Natural killer cell treated with Interleukin-12 subunit alpha and Interleukin-12 subunit beta and Interleukin-15 and Interleukin-18, amount 100 ng/mL, for 72 hours (primary cell): ENCODE measurements around the gene PNPLA8. TPM values are rescaled to one million over a fixed set of nuclear protein-coding genes. Genes with fewer than 3 reads are reported as not detected.
"Not testable (repeated sequence)": the region's sequence is repeated elsewhere in the genome, so short reads cannot be mapped to it uniquely, and the experiment has no call there.

ENCODE experiments used
- ATAC-seq, 2 donors: fragments of 150-1000 bp; cut with Tn5 transposase in 1 of 2; sonication (Bioruptor Pico), chemical (Tn5 transposase) in 1 of 2; 2 replicates each; pipeline ENCODE4 v1.10.0; 2021
- DNase-seq: peaks from one replicate; pipeline ENCODE4 v3.0.0; 2022; ENCODE audit warnings: low spot score
- H3K27ac Mint-ChIP-seq, 2 donors: 1 replicate in 1 of 2; 2 replicates in 1 of 2; pipeline ENCODE4 v1.8.0; 2022; ENCODE audit warnings: mixed read lengths in 2 of 2, mild to moderate bottlenecking in 1 of 2, moderate library complexity in 1 of 2
- H3K27me3 Mint-ChIP-seq, 2 donors: 1 replicate in 1 of 2; 2 replicates in 1 of 2; pipeline ENCODE4 v1.8.0; 2022; ENCODE audit warnings: mixed read lengths in 2 of 2
- H3K36me3 Mint-ChIP-seq: one replicate; pipeline ENCODE4 v1.8.0; 2022; ENCODE audit warnings: mixed read lengths
- H3K4me1 Mint-ChIP-seq, 2 donors: 1 replicate in 1 of 2; 2 replicates in 1 of 2; pipeline ENCODE4 v1.8.0; 2022; ENCODE audit warnings: low read depth in 2 of 2, mixed read lengths in 2 of 2, mild to moderate bottlenecking in 1 of 2
- H3K4me3 Mint-ChIP-seq: one replicate; pipeline ENCODE4 v1.8.0; 2022; ENCODE audit warnings: mixed read lengths
- H3K9me3 Mint-ChIP-seq: 2 replicates; pipeline ENCODE4 v1.8.0; 2022; ENCODE audit warnings: mixed read lengths
- total RNA-seq, 2 donors: library from RNA; stranded (reverse); gene quantifications; one replicate each; pipeline ENCODE4 v1.2.3, GENCODE V29; 2022

Gene PNPLA8
- total RNA-seq, 2 donors from 2014 or later: 16.3 to 23.6 TPM

DNA sequence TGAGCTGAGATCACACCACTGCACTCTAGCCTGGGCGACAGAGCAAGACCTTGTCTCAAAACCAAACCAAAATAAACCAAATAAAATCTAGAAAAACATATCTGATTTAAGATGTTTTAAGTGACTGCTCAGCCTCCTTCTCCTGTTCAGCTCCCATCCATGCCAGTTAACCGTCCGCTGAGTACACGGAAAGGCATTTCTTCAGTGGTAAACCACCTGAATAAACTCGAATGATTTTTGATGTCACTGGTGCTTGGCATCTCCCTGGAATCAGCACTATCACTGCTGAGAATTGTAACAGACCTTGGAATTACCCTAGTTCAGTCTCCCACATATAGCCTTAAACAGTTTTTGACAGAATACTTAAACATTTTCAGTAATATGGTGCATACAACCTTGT is 45.6 kb downstream of the PNPLA8 start:
- Mint-ChIP-seq H3K9me3 (no peaks in the 10 kb centered on the region), H3K4me3 (no peak overlapping the region), H3K4me1 (no peaks in the 10 kb centered on the region), H3K27ac (no peak overlapping the region), H3K27me3 (no peaks in the 10 kb centered on the region), H3K36me3 (peaks cover 9% of the 10 kb centered on the region)
- ATAC-seq (no peak), DNase-seq (no peak)

DNA sequence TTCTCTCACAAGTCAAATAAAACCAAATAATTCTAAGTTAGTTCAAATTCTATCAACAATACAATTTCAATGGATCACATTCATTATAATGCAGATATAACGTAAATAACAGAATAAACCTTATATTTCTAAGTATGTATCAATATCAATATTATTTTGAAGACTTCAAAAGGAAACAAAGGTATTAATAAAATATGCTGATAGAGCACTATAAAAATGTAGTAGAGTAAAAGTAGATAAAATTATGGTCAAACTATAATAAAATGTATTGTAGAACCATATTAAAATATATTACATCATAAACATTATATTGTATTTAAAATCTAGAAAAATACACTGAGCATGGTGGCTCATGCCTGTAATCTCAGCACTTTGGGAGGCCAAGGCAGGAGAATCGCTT is 46.2 kb downstream of the PNPLA8 start:
- Mint-ChIP-seq H3K4me1 (no peaks in the 10 kb centered on the region), H3K36me3 (peaks cover 9% of the 10 kb centered on the region), H3K27ac (no peak overlapping the region), H3K27me3 (no peaks in the 10 kb centered on the region), H3K9me3 (no peaks in the 10 kb centered on the region), H3K4me3 (no peak overlapping the region)
- DNase-seq: no peak
- ATAC-seq: no peak

DNA sequence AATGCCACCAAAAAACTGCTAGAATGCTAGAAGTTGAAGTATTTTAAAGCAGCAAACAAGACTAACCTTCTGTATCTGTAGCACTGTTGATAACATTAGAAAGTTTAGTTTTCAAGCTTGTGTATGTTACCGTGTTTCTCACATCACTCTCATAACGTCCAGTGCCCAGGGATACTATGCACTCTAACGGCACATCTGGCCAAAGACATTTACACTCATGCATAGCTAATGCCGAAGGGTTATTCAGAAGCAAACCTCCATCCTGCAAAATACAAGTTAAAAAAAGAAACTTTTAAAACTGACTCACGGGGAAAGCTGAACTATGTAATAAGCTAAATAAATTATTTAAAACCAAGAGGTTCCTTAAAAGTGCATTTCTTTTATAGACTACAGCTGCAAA is 46.8 kb downstream of the PNPLA8 start:
- H3K9me3 Mint-ChIP-seq: no peaks in the 10 kb centered on the region
- H3K27ac Mint-ChIP-seq: no peak overlapping the region
- H3K36me3 Mint-ChIP-seq: peaks cover 5% of the 10 kb centered on the region
- ATAC-seq (no peak), DNase-seq (no peak)
- H3K27me3 Mint-ChIP-seq: no peaks in the 10 kb centered on the region
- H3K4me3 Mint-ChIP-seq: no peak overlapping the region
- no peaks in the 10 kb centered on the region for H3K4me1 Mint-ChIP-seq

DNA sequence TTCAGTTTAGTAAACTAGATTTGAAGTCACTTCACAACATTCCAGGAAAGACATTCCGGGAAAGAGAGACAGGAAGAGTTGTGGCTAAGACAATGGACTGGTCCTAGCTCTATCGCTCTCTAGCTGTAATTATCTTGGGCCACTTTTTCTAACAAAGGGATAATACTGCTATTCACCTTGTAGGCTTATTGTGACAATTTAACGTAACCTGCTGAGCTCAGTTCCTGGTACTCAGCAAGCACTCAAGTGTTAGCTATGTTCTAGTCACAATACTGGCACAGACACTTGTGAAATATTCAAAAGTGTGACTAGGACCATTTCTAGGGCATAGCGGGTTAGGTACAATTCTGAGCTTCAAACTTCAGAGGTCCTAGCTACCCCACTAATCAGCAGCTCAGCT is 57.7 kb downstream of the PNPLA8 start:
- Mint-ChIP-seq H3K4me1 (no peaks in the 10 kb centered on the region), H3K4me3 (no peak overlapping the region), H3K9me3 (no peaks in the 10 kb centered on the region), H3K27ac (no peak overlapping the region), H3K27me3 (no peaks in the 10 kb centered on the region), H3K36me3 (no peaks in the 10 kb centered on the region)
- DNase-seq (no peak), ATAC-seq (no peak)

DNA sequence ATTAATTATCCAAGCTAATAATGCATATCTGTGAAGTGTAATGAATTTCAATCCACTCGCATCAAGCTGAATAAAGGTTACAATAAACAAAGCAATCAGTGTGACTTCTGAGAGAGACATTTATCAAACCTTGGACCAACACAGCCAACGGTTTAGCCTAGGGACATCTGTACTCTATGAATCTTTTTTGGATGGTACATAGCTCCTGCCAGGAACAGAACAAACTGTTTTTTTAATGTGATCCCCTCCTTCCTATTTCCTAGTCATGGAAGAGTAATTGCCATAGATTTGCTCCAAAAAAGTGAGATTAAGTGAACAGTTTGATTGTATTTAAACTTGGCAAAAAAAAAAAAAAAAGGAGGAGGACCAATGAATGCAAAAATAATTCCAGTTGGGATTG is 58.5 kb downstream of the PNPLA8 start:
- H3K4me3 Mint-ChIP-seq: no peak overlapping the region
- no peaks in the 10 kb centered on the region for H3K9me3 Mint-ChIP-seq
- no peaks in the 10 kb centered on the region for H3K36me3 Mint-ChIP-seq
- no peaks in the 10 kb centered on the region for H3K27me3 Mint-ChIP-seq
- ATAC-seq (no peak), DNase-seq (no peak)
- no peak overlapping the region for H3K27ac Mint-ChIP-seq
- no peaks in the 10 kb centered on the region for H3K4me1 Mint-ChIP-seq

DNA sequence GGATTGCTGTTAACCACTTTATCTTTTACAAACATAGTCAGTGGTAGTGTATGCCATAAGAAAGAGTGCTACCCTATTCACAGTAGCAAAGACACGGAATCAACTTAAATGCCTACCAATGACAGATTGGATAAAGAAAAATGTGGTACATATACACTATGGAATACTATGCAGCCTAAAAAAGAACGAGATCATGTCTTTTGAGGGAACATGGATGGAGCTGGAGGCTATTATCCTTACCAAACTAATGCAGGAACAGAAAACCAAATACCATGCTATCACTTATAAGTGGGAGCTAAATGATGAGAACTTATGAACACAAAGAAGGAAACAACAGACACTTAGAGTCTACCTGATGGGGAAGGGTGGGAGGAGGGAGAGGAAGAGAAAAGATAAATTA is 59.6 kb downstream of the PNPLA8 start:
- H3K27ac Mint-ChIP-seq, DNase-seq, H3K9me3 Mint-ChIP-seq, H3K27me3 Mint-ChIP-seq, H3K4me1 Mint-ChIP-seq, H3K36me3 Mint-ChIP-seq, ATAC-seq, H3K4me3 Mint-ChIP-seq: not testable (repeated sequence)

DNA sequence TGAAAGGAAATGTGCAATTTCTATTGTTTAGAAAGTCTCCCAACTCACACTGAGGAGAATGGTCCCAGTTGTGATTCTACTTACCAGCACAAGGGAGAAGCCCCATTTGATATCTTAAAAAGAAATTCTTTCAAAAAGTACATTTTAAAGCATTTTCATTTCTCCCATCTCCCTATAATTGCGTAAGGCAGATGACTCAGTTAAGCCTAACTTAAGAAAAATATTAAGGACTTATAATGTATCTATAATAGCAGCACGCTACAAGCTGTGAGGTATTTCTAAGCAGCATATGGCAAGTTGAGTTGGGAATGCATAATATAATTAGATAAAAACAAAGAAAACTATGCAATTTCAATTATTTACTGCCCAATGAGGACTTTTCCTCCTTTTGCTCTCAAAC is 61.2 kb downstream of the PNPLA8 start:
- DNase-seq (no peak), ATAC-seq (no peak)
- H3K9me3 Mint-ChIP-seq: no peaks in the 10 kb centered on the region
- peaks cover 10 to 15% of the 10 kb centered on the region in 2 donors for H3K27me3 Mint-ChIP-seq
- H3K4me1 Mint-ChIP-seq: no peaks in the 10 kb centered on the region
- no peaks in the 10 kb centered on the region for H3K36me3 Mint-ChIP-seq
- H3K4me3 Mint-ChIP-seq: no peak overlapping the region
- no peak overlapping the region for H3K27ac Mint-ChIP-seq

DNA sequence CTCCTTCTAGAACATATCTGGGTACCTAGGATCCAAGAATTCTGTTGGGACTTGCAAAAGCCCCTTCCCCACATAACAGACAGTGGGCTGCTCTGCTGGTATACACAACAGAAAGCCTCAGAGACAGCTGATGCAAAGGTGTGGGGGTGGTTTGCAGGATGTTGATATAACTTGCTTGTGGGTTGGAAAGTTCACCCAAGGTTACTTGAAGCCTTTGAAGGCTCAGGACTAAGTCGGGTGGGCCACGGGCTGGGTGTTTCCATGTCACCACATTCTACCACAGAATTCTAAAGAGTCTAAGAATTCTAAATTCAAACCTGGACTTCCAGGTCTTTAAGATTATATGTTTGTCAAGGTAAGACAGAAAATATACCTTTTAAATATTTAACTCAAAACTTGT is 62.3 kb downstream of the PNPLA8 start:
- no peak for ATAC-seq

DNA sequence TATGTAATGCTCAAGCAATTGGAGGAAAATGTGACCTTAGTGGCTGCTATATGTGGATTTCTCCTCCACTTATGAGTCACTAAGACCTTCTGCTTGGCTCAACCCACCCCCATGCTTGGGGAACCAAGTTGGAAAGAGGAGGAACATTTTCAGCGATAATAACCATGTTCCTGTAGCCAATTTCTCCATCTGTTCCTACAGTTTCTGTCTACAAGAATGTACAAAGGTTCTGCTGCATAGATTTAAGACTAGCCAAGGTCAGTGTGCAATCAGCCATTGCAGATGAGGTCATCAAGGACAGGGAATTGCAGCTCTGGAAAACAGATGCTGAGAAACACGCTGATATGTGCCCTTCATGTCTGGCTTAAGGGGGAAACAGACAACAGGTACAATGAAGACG is 64.1 kb downstream of the PNPLA8 start:
- Mint-ChIP-seq H3K27ac (no peak overlapping the region), H3K4me3 (no peak overlapping the region), H3K4me1 (peaks cover 2 to 6% of the 10 kb centered on the region in 2 donors), H3K27me3 (peaks cover 28 to 44% of the 10 kb centered on the region in 2 donors), H3K36me3 (peaks cover 11% of the 10 kb centered on the region), H3K9me3 (no peaks in the 10 kb centered on the region)
- ATAC-seq (no peak), DNase-seq (no peak)

More for the DNA sequence above, 62.3 kb downstream of the PNPLA8 start:
- H3K4me3 Mint-ChIP-seq: no peak overlapping the region
- H3K9me3 Mint-ChIP-seq: no peaks in the 10 kb centered on the region
- no peaks in the 10 kb centered on the region for H3K36me3 Mint-ChIP-seq
- no peaks in the 10 kb centered on the region for H3K4me1 Mint-ChIP-seq
- peaks cover 15 to 26% of the 10 kb centered on the region in 2 donors for H3K27me3 Mint-ChIP-seq
- no peak for DNase-seq
- no peak overlapping the region for H3K27ac Mint-ChIP-seq

DNA sequence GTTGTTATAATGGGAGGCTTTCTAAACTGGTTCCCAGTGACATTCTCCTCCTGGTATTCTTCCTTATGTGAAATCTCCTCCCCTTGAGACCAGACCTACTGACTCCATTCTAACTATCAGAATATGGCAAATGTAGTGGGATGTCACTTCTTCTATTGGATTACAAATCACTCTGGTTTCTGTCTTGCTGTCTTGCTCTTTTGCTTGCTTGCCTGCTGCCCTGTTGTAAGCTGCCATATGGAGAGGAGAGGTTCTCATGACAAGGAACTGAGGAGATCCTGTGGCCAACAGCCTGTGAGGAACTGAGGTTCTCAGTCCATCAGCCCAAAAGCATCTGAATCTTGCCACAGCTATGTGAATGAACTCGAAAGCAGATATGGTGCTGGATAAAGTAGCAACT is 65.0 kb downstream of the PNPLA8 start:
- H3K9me3 Mint-ChIP-seq: no peaks in the 10 kb centered on the region
- H3K27ac Mint-ChIP-seq: no peak overlapping the region
- H3K4me1 Mint-ChIP-seq: peaks cover 2 to 6% of the 10 kb centered on the region in 2 donors
- H3K36me3 Mint-ChIP-seq: peaks cover 11% of the 10 kb centered on the region
- ATAC-seq: no peak
- DNase-seq: no peak
- no peak overlapping the region for H3K4me3 Mint-ChIP-seq
- H3K27me3 Mint-ChIP-seq: peaks cover 28 to 48% of the 10 kb centered on the region in 2 donors

DNA sequence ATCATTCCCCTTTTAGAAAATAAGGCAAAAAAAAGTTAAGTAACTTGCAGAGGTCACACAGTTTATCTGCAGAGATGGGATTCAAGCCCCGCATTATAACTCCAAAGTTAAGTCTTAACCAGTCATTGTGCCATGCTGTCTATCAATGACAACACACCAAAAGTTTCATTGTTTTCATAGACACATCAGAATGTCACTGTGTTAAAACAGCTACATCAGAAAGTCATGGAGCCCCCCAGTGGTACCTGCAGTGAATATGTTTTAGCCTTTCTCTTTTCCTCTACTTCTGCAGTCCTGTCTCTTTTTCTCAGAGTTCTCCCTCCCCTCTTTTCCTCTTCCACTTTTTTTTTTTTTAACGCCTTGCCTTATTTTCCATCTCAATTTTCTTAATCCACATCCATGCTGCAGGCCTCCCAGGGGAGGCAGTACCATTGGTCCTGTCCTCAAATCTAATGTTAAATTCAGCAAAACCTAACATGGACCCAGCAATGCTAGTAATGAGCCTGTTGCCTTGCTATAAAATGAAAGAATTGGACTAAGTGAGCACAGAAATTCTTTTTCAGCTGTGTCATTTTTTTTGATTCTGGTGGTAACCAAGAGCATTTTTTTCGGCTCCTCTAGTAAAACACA is 65.9 kb downstream of the PNPLA8 start:
- DNase-seq (no peak), ATAC-seq (no peak)
- peaks cover 2 to 6% of the 10 kb centered on the region in 2 donors for H3K4me1 Mint-ChIP-seq
- H3K27ac Mint-ChIP-seq: no peak overlapping the region
- H3K9me3 Mint-ChIP-seq: no peaks in the 10 kb centered on the region
- H3K4me3 Mint-ChIP-seq: no peak overlapping the region
- peaks cover 28 to 48% of the 10 kb centered on the region in 2 donors for H3K27me3 Mint-ChIP-seq
- H3K36me3 Mint-ChIP-seq: peaks cover 11% of the 10 kb centered on the region

DNA sequence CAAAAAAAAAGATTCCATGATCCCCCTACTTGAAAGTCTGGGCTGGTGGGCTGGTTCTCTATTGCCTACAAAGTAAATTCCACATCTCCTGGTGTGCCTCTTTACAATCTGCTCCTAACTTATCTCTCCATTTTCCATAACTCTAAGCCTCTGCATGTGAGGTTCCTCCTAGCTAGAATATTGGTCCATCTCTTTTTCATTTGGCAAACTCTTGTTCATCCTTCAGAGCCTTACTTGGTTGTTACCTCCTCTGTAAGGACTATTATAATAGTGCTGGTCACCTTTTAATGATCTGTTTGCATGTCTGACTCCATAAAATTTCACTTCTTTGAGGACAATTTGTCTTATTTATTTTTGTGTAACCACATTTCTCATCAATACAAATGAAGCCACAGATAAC is 68.1 kb downstream of the PNPLA8 start:
- H3K4me3 Mint-ChIP-seq: peak overlapping the region; percentile 4
- H3K9me3 Mint-ChIP-seq: no peaks in the 10 kb centered on the region
- H3K4me1 Mint-ChIP-seq: peaks cover 2 to 6% of the 10 kb centered on the region in 2 donors
- ATAC-seq (no peak), DNase-seq (no peak)
- peaks cover 39 to 66% of the 10 kb centered on the region in 2 donors for H3K27me3 Mint-ChIP-seq
- peaks cover 11% of the 10 kb centered on the region for H3K36me3 Mint-ChIP-seq
- H3K27ac Mint-ChIP-seq: no peak overlapping the region

DNA sequence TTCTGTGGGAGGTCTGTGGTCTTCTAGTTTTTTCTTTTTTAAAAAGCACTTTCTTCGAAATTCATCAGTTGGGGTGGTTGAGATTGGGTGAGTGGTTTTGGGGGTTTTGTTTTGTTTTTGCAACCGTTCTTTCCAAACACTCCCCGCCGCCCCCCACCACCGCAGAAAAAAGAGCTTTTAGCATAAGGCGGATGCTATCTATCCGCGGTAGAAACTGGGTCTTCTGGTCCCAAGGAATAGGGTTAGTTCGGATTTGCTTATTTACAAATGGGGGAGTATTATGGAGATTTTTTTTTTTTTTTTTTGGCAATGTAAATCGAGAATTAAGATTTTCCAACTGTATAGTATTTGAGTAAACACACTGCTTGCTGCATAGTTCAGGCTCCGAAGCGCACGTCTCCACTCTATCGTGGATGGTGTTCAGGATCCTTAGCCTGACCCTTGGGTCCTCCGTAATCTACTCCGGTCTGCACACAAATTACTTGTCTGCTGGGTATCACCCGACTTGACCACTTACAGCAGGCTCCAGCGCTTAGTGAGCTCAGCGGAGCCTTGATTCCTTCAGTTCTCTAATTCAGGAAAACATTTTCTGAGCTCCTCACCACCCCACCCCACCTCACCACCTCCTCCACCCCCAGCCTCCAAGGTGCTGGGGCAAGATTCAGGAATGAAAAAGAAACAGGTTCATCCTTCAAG is 68.9 kb downstream of the PNPLA8 start:
- DNase-seq (no peak), ATAC-seq (no peak)
- Mint-ChIP-seq H3K36me3 (peaks cover 11% of the 10 kb centered on the region), H3K9me3 (no peaks in the 10 kb centered on the region), H3K27ac (no peak overlapping the region), H3K4me1 (peaks cover 2 to 6% of the 10 kb centered on the region in 2 donors), H3K27me3 (peaks cover 44 to 75% of the 10 kb centered on the region in 2 donors), H3K4me3 (no peak overlapping the region)

DNA sequence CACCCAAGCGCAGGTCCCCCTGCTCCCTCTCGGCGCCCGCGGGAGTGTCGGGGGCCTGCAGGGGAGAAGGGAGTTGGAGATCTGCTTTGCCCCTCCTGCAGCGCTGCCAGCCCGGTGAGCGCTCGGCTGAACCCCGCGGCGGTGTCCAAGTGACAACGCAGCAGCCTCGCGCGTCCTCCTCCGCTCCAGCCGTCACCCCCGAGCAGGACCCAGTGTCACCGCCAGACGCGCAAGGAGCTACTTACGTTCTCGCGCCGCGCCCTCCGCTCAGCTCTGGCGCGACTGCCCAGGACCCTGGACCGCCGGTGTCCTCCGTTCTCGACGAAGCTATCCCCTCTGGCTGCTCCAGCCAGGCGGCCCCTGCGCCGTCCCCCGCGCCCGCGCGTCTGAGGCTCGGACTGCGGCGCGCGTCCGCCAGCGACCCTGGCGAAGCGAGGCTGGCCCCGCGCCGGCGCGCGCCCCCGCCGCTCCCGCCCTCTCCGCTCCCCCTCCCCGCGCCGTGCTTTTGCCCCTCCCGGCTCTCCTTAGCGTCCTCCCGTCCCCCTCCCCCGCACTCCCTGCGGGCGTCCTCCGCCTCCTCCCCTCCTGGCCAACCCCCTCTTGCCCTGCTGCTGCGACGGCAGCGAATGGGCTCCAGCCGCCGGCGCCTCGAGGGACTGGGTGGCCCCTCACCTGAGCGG is 69.8 kb downstream of the PNPLA8 start, which contains the start of gene NRCAM:
NRCAM (minus strand) TSS at position 439 of the 680 bp plus-strand sequence. CDS start 216,372 bp downstream, outside the sequence.
- no peak within 1 kb of the TSS for H3K27ac Mint-ChIP-seq
- DNase-seq (no peak), ATAC-seq (peak; percentile 29 to 34)
- peaks cover 2 to 6% of the 10 kb centered on the region in 2 donors for H3K4me1 Mint-ChIP-seq
- no peak within 1 kb of the TSS for H3K4me3 Mint-ChIP-seq
- H3K27me3 Mint-ChIP-seq: peaks cover 46 to 81% of the 10 kb centered on the region in 2 donors
- no peaks in the 10 kb centered on the region for H3K9me3 Mint-ChIP-seq
- H3K36me3 Mint-ChIP-seq: peaks cover 11% of the 10 kb centered on the region
